Rectal smooth muscle tissue (tissue), 1 donor: ENCODE results near the gene ACYP2.
"Not testable (repeated sequence)": the region's sequence is repeated elsewhere in the genome, so short reads cannot be mapped to it uniquely, and the experiment has no call there.

ENCODE experiments used
- H3K27ac ChIP-seq: one replicate; pipeline ENCODE4 v1.7.0; 2013; ENCODE audit warnings: low read depth, low read length, inconsistent platforms
- H3K27me3 ChIP-seq: one replicate; pipeline ENCODE4 v1.7.0; 2013; ENCODE audit warnings: low read length; ENCODE audit not compliant: control insufficient read depth, insufficient read depth
- H3K36me3 ChIP-seq: one replicate; pipeline ENCODE4 v1.7.0; 2013; ENCODE audit warnings: low read length; ENCODE audit not compliant: control insufficient read depth, insufficient read depth
- H3K4me1 ChIP-seq: one replicate; pipeline ENCODE4 v1.7.0; 2013; ENCODE audit warnings: low read length; ENCODE audit not compliant: control insufficient read depth, insufficient read depth
- H3K4me3 ChIP-seq: one replicate; pipeline ENCODE4 v1.7.0; 2013; ENCODE audit warnings: low read length
- H3K9ac ChIP-seq: one replicate; pipeline ENCODE4 v1.7.0; 2013; ENCODE audit warnings: low read length

ACYP2 gene

GRCh38 chr2:54274781-54275242, 159.4 kb downstream of the ACYP2 start:
- no peaks in the 10 kb centered on the region for H3K27me3 ChIP-seq
- H3K27ac ChIP-seq, result no peak overlapping the region
- H3K4me3 ChIP-seq, result no peak overlapping the region

GRCh38 chr2:54275541-54275940, 160.1 kb downstream of the ACYP2 start:
- no peak overlapping the region for H3K9ac ChIP-seq
- H3K36me3 ChIP-seq, result no peaks in the 10 kb centered on the region
- no peak overlapping the region for H3K4me3 ChIP-seq
- no peak overlapping the region for H3K27ac ChIP-seq
- no peaks in the 10 kb centered on the region for H3K4me1 ChIP-seq
- H3K27me3 ChIP-seq, result no peaks in the 10 kb centered on the region

More at GRCh38 chr2:54274781-54275242, 159.4 kb downstream of the ACYP2 start:
- H3K9ac ChIP-seq, result no peak overlapping the region
- no peaks in the 10 kb centered on the region for H3K36me3 ChIP-seq
- H3K4me1 ChIP-seq, result no peaks in the 10 kb centered on the region

- Histone ChIP-seq H3K27ac (no peak overlapping the region), H3K27me3 (no peaks in the 10 kb centered on the region), H3K9ac (no peak overlapping the region), H3K4me3 (no peak overlapping the region), H3K4me1 (no peaks in the 10 kb centered on the region), H3K36me3 (no peaks in the 10 kb centered on the region)
Measured at GRCh38 chr2:54279385-54279784, 164.0 kb downstream of the ACYP2 start.

GRCh38 chr2:54284826-54285225, 169.4 kb downstream of the ACYP2 start:
- Histone ChIP-seq H3K27ac (no peak overlapping the region), H3K36me3 (no peaks in the 10 kb centered on the region), H3K27me3 (no peaks in the 10 kb centered on the region)

GRCh38 chr2:54285451-54285850, 170.0 kb downstream of the ACYP2 start:
- no peak overlapping the region for H3K4me3 ChIP-seq
- H3K36me3 ChIP-seq, result no peaks in the 10 kb centered on the region
- no peak overlapping the region for H3K27ac ChIP-seq
- peaks cover 10% of the 10 kb centered on the region for H3K4me1 ChIP-seq
- H3K9ac ChIP-seq, result no peak overlapping the region
- no peaks in the 10 kb centered on the region for H3K27me3 ChIP-seq

More at GRCh38 chr2:54284826-54285225, 169.4 kb downstream of the ACYP2 start:
- H3K9ac ChIP-seq, result no peak overlapping the region
- no peak overlapping the region for H3K4me3 ChIP-seq
- H3K4me1 ChIP-seq, result peaks cover 10% of the 10 kb centered on the region

- no peaks in the 10 kb centered on the region for H3K27me3 ChIP-seq
- peaks cover 10% of the 10 kb centered on the region for H3K4me1 ChIP-seq
- no peak overlapping the region for H3K9ac ChIP-seq
- H3K4me3 ChIP-seq, result no peak overlapping the region
- H3K27ac ChIP-seq, result peak overlapping the region; percentile 59
- H3K36me3 ChIP-seq, result no peaks in the 10 kb centered on the region
Measured at GRCh38 chr2:54287532-54287931, 172.1 kb downstream of the ACYP2 start.

GRCh38 chr2:54289917-54290316, 174.5 kb downstream of the ACYP2 start:
- peaks cover 10% of the 10 kb centered on the region for H3K4me1 ChIP-seq
- no peak overlapping the region for H3K4me3 ChIP-seq
- no peak overlapping the region for H3K27ac ChIP-seq
- no peaks in the 10 kb centered on the region for H3K27me3 ChIP-seq
- H3K9ac ChIP-seq, result no peak overlapping the region
- H3K36me3 ChIP-seq, result no peaks in the 10 kb centered on the region

GRCh38 chr2:54290356-54291025, 175.1 kb downstream of the ACYP2 start:
- Histone ChIP-seq H3K9ac (no peak overlapping the region), H3K4me1 (peaks cover 10% of the 10 kb centered on the region), H3K27ac (no peak overlapping the region), H3K27me3 (no peaks in the 10 kb centered on the region), H3K36me3 (no peaks in the 10 kb centered on the region), H3K4me3 (no peak overlapping the region)

- H3K27ac ChIP-seq, H3K4me1 ChIP-seq, H3K27me3 ChIP-seq, H3K4me3 ChIP-seq, H3K36me3 ChIP-seq, H3K9ac ChIP-seq: not testable (repeated sequence)
Measured at GRCh38 chr2:54294665-54295064, 179.2 kb downstream of the ACYP2 start.

- Histone ChIP-seq H3K9ac (no peak overlapping the region), H3K36me3 (no peaks in the 10 kb centered on the region), H3K27ac (no peak overlapping the region)
Measured at GRCh38 chr2:54295911-54296310, 180.5 kb downstream of the ACYP2 start.

GRCh38 chr2:54298514-54298913, 183.1 kb downstream of the ACYP2 start:
- Histone ChIP-seq H3K27ac (no peak overlapping the region), H3K9ac (no peak overlapping the region), H3K4me1 (no peaks in the 10 kb centered on the region), H3K4me3 (no peak overlapping the region), H3K36me3 (no peaks in the 10 kb centered on the region), H3K27me3 (no peaks in the 10 kb centered on the region)

More at GRCh38 chr2:54295911-54296310, 180.5 kb downstream of the ACYP2 start:
- H3K27me3 ChIP-seq, result no peaks in the 10 kb centered on the region
- no peaks in the 10 kb centered on the region for H3K4me1 ChIP-seq
- H3K4me3 ChIP-seq, result no peak overlapping the region

- no peak overlapping the region for H3K4me3 ChIP-seq
- H3K27ac ChIP-seq, result no peak overlapping the region
- H3K4me1 ChIP-seq, result no peaks in the 10 kb centered on the region
- H3K9ac ChIP-seq, result no peak overlapping the region
- no peaks in the 10 kb centered on the region for H3K36me3 ChIP-seq
- H3K27me3 ChIP-seq, result no peaks in the 10 kb centered on the region
Measured at GRCh38 chr2:54303631-54304030, 188.2 kb downstream of the ACYP2 start.

- H3K4me3 ChIP-seq, result no peak overlapping the region
- no peak overlapping the region for H3K9ac ChIP-seq
- H3K36me3 ChIP-seq, result no peaks in the 10 kb centered on the region
- no peak overlapping the region for H3K27ac ChIP-seq
- no peaks in the 10 kb centered on the region for H3K27me3 ChIP-seq
- no peaks in the 10 kb centered on the region for H3K4me1 ChIP-seq
Measured at GRCh38 chr2:54306556-54306955, 191.1 kb downstream of the ACYP2 start.
